H1 (cell line): ENCODE data around the gene HLA-F. TPM values are rescaled to one million over a fixed set of nuclear protein-coding genes. Genes with fewer than 3 reads are reported as not detected.

Experiments used
- CTCF ChIA-PET: fragments of 300-600 bp; sonication (Branson Sonifier 250); formaldehyde crosslinking; loops from one replicate; lab custom pipeline; 2021; ENCODE audit not compliant: partially characterized antibody; lab: Charles Lee
- POLR2A ChIA-PET: fragments of 300-600 bp; sonication (Branson Sonifier 250); formaldehyde crosslinking; loops from one replicate; lab custom pipeline; 2021; ENCODE audit warnings: inconsistent platforms; ENCODE audit not compliant: partially characterized antibody; lab: Charles Lee
- DNase-seq, 2 experiments: peaks; one replicate each; pipeline versions ENCODE4 v3.0.0 to v3.0.0-alpha.2; 2010 to 2022; ENCODE audit warnings: low spot score in 2 of 2, low read depth in 1 of 2, mixed read lengths in 1 of 2
- FAIRE-seq: peaks from 2 replicates; lab custom pipeline; 2011; peaks lifted over from hg19 to GRCh38; lab: Jason Lieb, UNC
- H2AFZ ChIP-seq: 2 replicates; pipeline ENCODE4 v1.8.1; 2012; ENCODE audit warnings: low read length, inconsistent platforms
- H2AK5ac ChIP-seq: 2 replicates; pipeline ENCODE4 v1.6.1; 2013; ENCODE audit warnings: low read depth, low read length
- H2BK120ac ChIP-seq: replicated peaks from 2 replicates; pipeline ENCODE3; 2013; ENCODE audit warnings: low read depth, low read length, inconsistent platforms
- H2BK12ac ChIP-seq: 2 replicates; pipeline ENCODE4 v1.6.1; 2013; ENCODE audit warnings: low read depth, low read length
- H2BK15ac ChIP-seq: 2 replicates; pipeline ENCODE4 v1.6.1; 2013; ENCODE audit warnings: low read length
- H2BK20ac ChIP-seq: 2 replicates; pipeline ENCODE4 v1.6.1; 2013; ENCODE audit warnings: low read length
- H2BK5ac ChIP-seq: 2 replicates; pipeline ENCODE4 v1.6.1; 2013; ENCODE audit warnings: low read depth, low read length
- H3K14ac ChIP-seq: 2 replicates; pipeline ENCODE4 v1.6.1; 2013; ENCODE audit warnings: inconsistent platforms; ENCODE audit not compliant: insufficient read length
- H3K18ac ChIP-seq: 2 replicates; pipeline ENCODE4 v1.6.1; 2013; ENCODE audit warnings: low read length; ENCODE audit errors: extremely low read depth
- H3K23ac ChIP-seq: 2 replicates; pipeline ENCODE4 v1.6.1; 2013; ENCODE audit warnings: inconsistent platforms; ENCODE audit not compliant: insufficient read length
- H3K23me2 ChIP-seq: 2 replicates; pipeline ENCODE4 v1.6.1; 2013; ENCODE audit warnings: low read depth, low read length
- H3K27ac ChIP-seq: 2 replicates; pipeline ENCODE4 v1.6.1; 2011; ENCODE audit warnings: low read depth, low read length, inconsistent platforms
- H3K27me3 ChIP-seq, 4 experiments: replicated peaks in 1 of 4; 1 replicate in 1 of 4; 2 replicates in 3 of 4; pipeline versions ENCODE4 v1.6.1 to v1.8.1; 2011 to 2013; ENCODE audit warnings: low read length in 3 of 4, mild to moderate bottlenecking in 3 of 4, inconsistent platforms in 2 of 4, mixed read lengths in 2 of 4, moderate library complexity in 1 of 4; ENCODE audit not compliant: control insufficient read depth in 3 of 4, insufficient read depth in 3 of 4; ENCODE audit errors: extremely low read depth in 1 of 4
- H3K36me3 ChIP-seq, 4 experiments: 2 replicates each; pipeline versions ENCODE4 v1.6.1 to v1.8.1; 2011 to 2013; ENCODE audit warnings: mild to moderate bottlenecking in 4 of 4, low read length in 3 of 4, moderate library complexity in 2 of 4, control low read depth in 1 of 4, inconsistent platforms in 1 of 4; ENCODE audit not compliant: insufficient read depth in 4 of 4, control insufficient read depth in 2 of 4
- H3K4ac ChIP-seq: replicated peaks from 2 replicates; pipeline ENCODE3; 2013; ENCODE audit warnings: low read length, low read depth, mixed read lengths, inconsistent platforms; ENCODE audit not compliant: insufficient read length
- H3K4me1 ChIP-seq, 4 experiments: replicated peaks in 1 of 4; 1 replicate in 1 of 4; 2 replicates in 3 of 4; pipeline versions ENCODE4 v1.6.1 to v1.8.1; 2011 to 2013; ENCODE audit warnings: low read length in 3 of 4, inconsistent platforms in 2 of 4, mixed read lengths in 1 of 4; ENCODE audit not compliant: insufficient read depth in 4 of 4, control insufficient read depth in 3 of 4
- H3K4me2 ChIP-seq, 2 experiments: 2 replicates each; pipeline versions ENCODE4 v1.6.1 to v1.8.1; 2011 to 2013; ENCODE audit warnings: low read depth in 2 of 2, low read length in 2 of 2, control low read depth in 1 of 2, inconsistent platforms in 1 of 2, mild to moderate bottlenecking in 1 of 2; ENCODE audit not compliant: insufficient read depth in 1 of 2
- H3K4me3 ChIP-seq, 4 experiments: fragments of 200-600, 300-600 bp in 1 of 4; sonication (generic), shearing (Covaris generic), sonication (Bioruptor Twin) in 1 of 4; 2 replicates each; pipeline versions ENCODE4 v1.5.1 to v1.8.1; 2011 to 2016; ENCODE audit warnings: low read length in 4 of 4, low read depth in 3 of 4, control low read depth in 2 of 4, inconsistent platforms in 2 of 4, mild to moderate bottlenecking in 2 of 4, mixed read lengths in 1 of 4, moderate library complexity in 1 of 4; ENCODE audit not compliant: insufficient read depth in 2 of 4; ENCODE audit errors: extremely low read depth in 1 of 4
- H3K56ac ChIP-seq: replicated peaks from 2 replicates; pipeline ENCODE3; 2013; ENCODE audit warnings: low read depth, mild to moderate bottlenecking, mixed read lengths, low read length, inconsistent platforms; ENCODE audit not compliant: insufficient read length
- H3K79me1 ChIP-seq: 2 replicates; pipeline ENCODE4 v1.6.1; 2013; ENCODE audit warnings: low read depth, low read length, control low read depth
- H3K79me2 ChIP-seq, 2 experiments: 2 replicates each; pipeline versions ENCODE4 v1.6.1 to v1.8.1; 2012 to 2013; ENCODE audit warnings: low read length in 2 of 2, mild to moderate bottlenecking in 2 of 2, inconsistent platforms in 1 of 2; ENCODE audit not compliant: insufficient read depth in 2 of 2, control insufficient read depth in 1 of 2
- H3K9ac ChIP-seq, 4 experiments: replicated peaks in 1 of 4; 1 replicate in 1 of 4; 2 replicates in 3 of 4; pipeline versions ENCODE4 v1.6.1 to v1.8.1; 2011 to 2013; ENCODE audit warnings: low read depth in 3 of 4, low read length in 3 of 4, control low read depth in 2 of 4, mild to moderate bottlenecking in 2 of 4, moderate library complexity in 2 of 4, inconsistent platforms in 1 of 4; ENCODE audit errors: extremely low read depth in 1 of 4
- H3K9me3 ChIP-seq, 2 experiments: 2 replicates each; pipeline versions ENCODE4 v1.6.1 to v1.8.1; 2012 to 2013; ENCODE audit warnings: mild to moderate bottlenecking in 2 of 2, moderate library complexity in 2 of 2, control low read depth in 1 of 2, inconsistent platforms in 1 of 2, low read depth in 1 of 2, low read length in 1 of 2, mixed read lengths in 1 of 2; ENCODE audit not compliant: insufficient read depth in 2 of 2
- H4K20me1 ChIP-seq, 2 experiments: replicated peaks in 1 of 2; 2 replicates each; pipeline versions ENCODE3 to v1.8.1; 2011 to 2013; ENCODE audit warnings: inconsistent platforms in 2 of 2, low read length in 2 of 2, mild to moderate bottlenecking in 1 of 2; ENCODE audit not compliant: insufficient read depth in 2 of 2, control insufficient read depth in 1 of 2
- H4K5ac ChIP-seq: 2 replicates; pipeline ENCODE4 v1.6.1; 2013; ENCODE audit warnings: low read length, low read depth, mixed read lengths, inconsistent platforms; ENCODE audit not compliant: insufficient read length
- H4K8ac ChIP-seq: 2 replicates; pipeline ENCODE4 v1.8.0; 2013; ENCODE audit warnings: mild to moderate bottlenecking, moderate library complexity, low read length, inconsistent platforms; ENCODE audit not compliant: insufficient read depth; ENCODE audit errors: extremely low read depth
- H4K91ac ChIP-seq: replicated peaks from 2 replicates; pipeline ENCODE3; 2013; ENCODE audit warnings: low read length, mixed read lengths, inconsistent platforms; ENCODE audit not compliant: insufficient read length
- CHD2 ChIP-seq: IDR thresholded peaks from 2 replicates; pipeline ENCODE4 v1.6.1; 2012; ENCODE audit warnings: low read length, improper control_type of control experiment
- EGR1 ChIP-seq: IDR thresholded peaks from 2 replicates; pipeline ENCODE4 v1.6.1; 2011; ENCODE audit warnings: low read depth, low read length, borderline replicate concordance
- EP300 ChIP-seq, 2 experiments: IDR thresholded peaks; 1 replicate in 1 of 2; 2 replicates in 1 of 2; pipeline ENCODE4 v1.6.1; 2011 to 2012; ENCODE audit warnings: low read depth in 2 of 2, low read length in 2 of 2, mild to moderate bottlenecking in 2 of 2, borderline replicate concordance in 1 of 2, inconsistent platforms in 1 of 2, moderate library complexity in 1 of 2
- FOSL1 ChIP-seq: IDR thresholded peaks from 2 replicates; pipeline ENCODE4 v1.6.1; 2011; ENCODE audit warnings: mild to moderate bottlenecking, low read depth, low read length, moderate library complexity; ENCODE audit not compliant: insufficient read depth
- JUND ChIP-seq: IDR thresholded peaks from 2 replicates; pipeline ENCODE4 v1.6.1; 2011; ENCODE audit warnings: mild to moderate bottlenecking, improper control_type of control experiment, low read length
- MAX ChIP-seq: IDR thresholded peaks from 2 replicates; pipeline ENCODE4 v1.6.1; 2012; ENCODE audit warnings: inconsistent platforms
- NANOG ChIP-seq: IDR thresholded peaks from 2 replicates; pipeline ENCODE4 v1.6.1; 2011; ENCODE audit warnings: low read length, low read depth, mild to moderate bottlenecking, inconsistent platforms; ENCODE audit not compliant: insufficient read depth, poor library complexity, severe bottlenecking
- POLR2AphosphoS5 ChIP-seq: IDR thresholded peaks from 2 replicates; pipeline ENCODE4 v1.6.1; 2011; ENCODE audit warnings: low read depth, low read length
- RXRA ChIP-seq: IDR thresholded peaks from 2 replicates; pipeline ENCODE4 v1.6.1; 2011; ENCODE audit warnings: low read depth, mild to moderate bottlenecking, low read length, moderate library complexity; ENCODE audit not compliant: insufficient read depth
- SP1 ChIP-seq: IDR thresholded peaks from 2 replicates; pipeline ENCODE4 v1.6.1; 2011; ENCODE audit warnings: low read depth, low read length
- TAF1 ChIP-seq: IDR thresholded peaks from 2 replicates; pipeline ENCODE4 v1.6.1; 2011; ENCODE audit warnings: mild to moderate bottlenecking, low read depth, low read length
- TBP ChIP-seq: IDR thresholded peaks from 2 replicates; pipeline ENCODE4 v1.6.1; 2011; ENCODE audit warnings: low read depth, low read length, improper control_type of control experiment
- TCF12 ChIP-seq: IDR thresholded peaks from 2 replicates; pipeline ENCODE4 v1.6.1; 2011; ENCODE audit warnings: low read depth, mild to moderate bottlenecking, low read length
- WGBS, 2 experiments: shearing (Covaris generic) in 1 of 2; methylation state at CpG; one replicate each; pipeline versions ENCODE4 v1.1.6 to v1.1.7; 2013 to 2015; ENCODE audit warnings: low lambda C conversion rate in 2 of 2, mixed read lengths in 2 of 2, inconsistent platforms in 1 of 2, low coverage in 1 of 2, missing lambda C conversion rate in 1 of 2; ENCODE audit not compliant: insufficient replicate concordance in 2 of 2, insufficient coverage in 1 of 2, insufficient read length in 1 of 2; ENCODE audit errors: extremely low coverage in 1 of 2, missing lambda C conversion rate in 1 of 2; 5-methylcytosine and 5-hydroxymethylcytosine counted together
- polyA plus RNA-seq, 7 experiments: library from polyadenylated mRNA; depleted of rRNA in 3 of 7; stranded (reverse) in 5 of 7; unstranded in 2 of 7; fragments of >200 nt in 5 of 7; fragments of 200-250 nt in 2 of 7; gene quantifications; 1 replicate in 5 of 7; 2 replicates in 1 of 7; 4 replicates in 1 of 7; pipeline versions ENCODE4 v1.2.1 to v1.2.3, GENCODE V29; 2011 to 2013; ENCODE audit warnings: missing spikeins in 2 of 7, mixed read lengths in 2 of 7
- total RNA-seq: library from RNA; stranded (reverse); fragmentation: NEBNext Ultra II Directional; extraction: Animal tissue kit (Norgen Biotek cat#: 25700); gene quantifications from 2 replicates; pipeline ENCODE4 v1.2.1, GENCODE V29; 2021

The HLA-F gene
- total and polyA plus RNA-seq, 2 of the 8 experiments (the other 6 are each of a cell fraction or from before 2014, with no cell fraction given): 9.6 to 11.7 TPM

- H2AFZ ChIP-seq: no peak overlapping the region
- POLR2A ChIA-PET: interaction anchor here (0.8 to 3.2 kb wide), 10 partner anchors 9 to 81 kb away, joined by 3 to 15 read pairs (median 3); no protein-coding TSS in a partner anchor
- H3K23ac ChIP-seq: no peak overlapping the region
- peak overlapping the region; percentile 82; the same call in 1 of the 2 replicates for H2BK20ac ChIP-seq
- H3K9me3 ChIP-seq: no peaks in the 10 kb centered on the region
- peak overlapping the region; percentile 78 for H4K91ac ChIP-seq
- H3K18ac ChIP-seq: peak overlapping the region; percentile 53; the same call in 1 of the 2 replicates
- no peak overlapping the region for H3K14ac ChIP-seq
- H3K4ac ChIP-seq: no peak overlapping the region
- peak overlapping the region in 1 of 2 experiments; percentile 12; a peak in 1 of 4 replicates for H3K4me2 ChIP-seq
- H3K27me3 ChIP-seq: no peaks in the 10 kb centered on the region; a peak in 1 of 7 replicates
- H3K36me3 ChIP-seq: no peaks in the 10 kb centered on the region
- H3K9ac ChIP-seq: no peak overlapping the region; a peak in 1 of 7 replicates
- peak overlapping the region; percentile 53; the same call in 1 of the 2 replicates for H3K27ac ChIP-seq
- no peak overlapping the region for H3K56ac ChIP-seq
- H2BK5ac ChIP-seq: peak overlapping the region; percentile 95; the same call in 1 of the 2 replicates
- H3K4me3 ChIP-seq: no peak overlapping the region; a peak in 1 of 8 replicates
- DNase-seq (peak in 1 of 2 experiments; percentile 64), FAIRE-seq (peak; percentile 93)
- CTCF ChIA-PET: interaction anchor here (1.0 to 3.4 kb wide), 11 partner anchors 8 to 110 kb away, joined by 3 to 19 read pairs (median 5); no protein-coding TSS in a partner anchor
- 34% methylated on average over 5 of the region's 5 CpGs; no CpG with 5 or more reads in 1 of the 2 experiments for WGBS, 2 experiments
- no peaks in the 10 kb centered on the region for H3K79me1 ChIP-seq
- H4K20me1 ChIP-seq: no peaks in the 10 kb centered on the region
- no peaks in the 10 kb centered on the region for H3K23me2 ChIP-seq
- H2BK15ac ChIP-seq: no peak overlapping the region
- H4K5ac ChIP-seq: no peak overlapping the region
- peak overlapping the region; percentile 25 for H2BK120ac ChIP-seq
- peak overlapping the region; percentile 89 for H2BK12ac ChIP-seq
- no peaks in the 10 kb centered on the region for H3K79me2 ChIP-seq
- H4K8ac ChIP-seq: no peak overlapping the region
- H2AK5ac ChIP-seq: peak overlapping the region; percentile 93
- H3K4me1 ChIP-seq: peaks cover 16 to 32% (median 22%) of the 10 kb centered on the region in 4 experiments
- TF ChIP-seq FOSL1 (no peak), TAF1 (peak; percentile 57), TBP (peak; percentile 47; the same call in 1 of the 2 replicates), TCF12 (peak; percentile 89; the same call in 1 of the 2 replicates), RXRA (no peak), SP1 (0 out of 2 replicates have a peak, but pooled peaks have one; percentile 46), POLR2AphosphoS5 (peak; percentile 75; the same call in 1 of the 2 replicates), JUND (no peak), EP300 (IDR thresholded peaks at IDR 0.05; ENCODE audit: borderline replicate concordance in 1 of 2, low read depth in 2 of 2, low read length in 2 of 2) (peak in 1 of 2 experiments; percentile 92; a peak in 1 of 3 replicates), NANOG (peak; percentile 63), EGR1 (no peak), CHD2 (no peak), MAX (peak; percentile 62)
These were observed 36.2 kb downstream of the HLA-F start for GRCh38 chr6:29759457-29759856.
